ENCODE results near the gene PRRC2C.

DNA sequence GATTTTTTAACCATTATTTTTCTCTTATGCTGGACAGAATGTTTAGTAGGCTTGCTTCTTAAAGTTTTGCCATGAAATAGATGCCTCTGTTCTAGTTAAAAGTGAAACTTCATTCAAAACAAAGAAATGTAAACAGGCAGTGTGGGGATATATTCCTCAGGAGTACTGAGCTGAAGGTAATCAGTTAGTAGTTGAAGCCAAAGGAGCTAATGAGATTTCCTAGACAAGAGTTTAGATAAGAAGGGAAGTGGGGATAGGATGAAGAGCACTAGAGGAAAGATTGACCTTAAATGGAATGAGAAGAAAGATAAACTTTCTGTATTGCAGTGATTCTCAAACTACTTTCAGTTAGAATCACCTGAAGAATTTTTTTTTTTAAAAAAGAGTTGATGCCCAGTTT, 23.9 kb downstream of the PRRC2C start:
- TF ChIP-seq POLR2A (IDR thresholded peaks at IDR 0.05), result no peak
- TF ChIP-seq, protein P1, sequence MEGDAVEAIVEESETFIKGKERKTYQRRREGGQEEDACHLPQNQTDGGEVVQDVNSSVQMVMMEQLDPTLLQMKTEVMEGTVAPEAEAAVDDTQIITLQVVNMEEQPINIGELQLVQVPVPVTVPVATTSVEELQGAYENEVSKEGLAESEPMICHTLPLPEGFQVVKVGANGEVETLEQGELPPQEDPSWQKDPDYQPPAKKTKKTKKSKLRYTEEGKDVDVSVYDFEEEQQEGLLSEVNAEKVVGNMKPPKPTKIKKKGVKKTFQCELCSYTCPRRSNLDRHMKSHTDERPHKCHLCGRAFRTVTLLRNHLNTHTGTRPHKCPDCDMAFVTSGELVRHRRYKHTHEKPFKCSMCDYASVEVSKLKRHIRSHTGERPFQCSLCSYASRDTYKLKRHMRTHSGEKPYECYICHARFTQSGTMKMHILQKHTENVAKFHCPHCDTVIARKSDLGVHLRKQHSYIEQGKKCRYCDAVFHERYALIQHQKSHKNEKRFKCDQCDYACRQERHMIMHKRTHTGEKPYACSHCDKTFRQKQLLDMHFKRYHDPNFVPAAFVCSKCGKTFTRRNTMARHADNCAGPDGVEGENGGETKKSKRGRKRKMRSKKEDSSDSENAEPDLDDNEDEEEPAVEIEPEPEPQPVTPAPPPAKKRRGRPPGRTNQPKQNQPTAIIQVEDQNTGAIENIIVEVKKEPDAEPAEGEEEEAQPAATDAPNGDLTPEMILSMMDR (IDR thresholded peaks at IDR 0.05), result no peak

All from vagina (tissue), 2 donors.